HG03342 (cell line): ENCODE results near the gene SMARCAL1.

Experiments
- ATAC-seq: cut with Tn5 transposase; IDR thresholded peaks from one replicate; pipeline ENCODE4 v1.9.1; 2021; ENCODE audit warnings: mild to moderate bottlenecking, moderate library complexity; ENCODE audit not compliant: unreplicated experiment

The SMARCAL1 gene

DNA sequence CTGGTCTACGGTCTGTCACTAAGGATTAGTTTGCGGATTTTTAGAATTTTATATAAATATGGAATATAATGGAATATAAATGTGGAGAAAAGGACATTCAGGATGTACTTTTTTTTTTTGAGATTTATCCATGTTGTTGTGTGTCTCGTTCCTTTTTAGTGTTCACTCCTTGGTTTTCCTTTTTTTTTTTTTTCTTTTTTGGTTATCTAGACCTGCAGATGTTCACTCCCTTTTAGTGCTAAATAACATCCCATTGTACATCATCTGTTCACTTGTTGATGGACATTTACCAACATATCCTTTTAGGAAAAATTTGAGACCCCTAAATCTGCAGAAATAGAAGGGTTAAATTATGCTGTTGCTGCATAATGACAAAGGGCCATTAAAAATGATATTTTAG is 60.9 kb downstream of the SMARCAL1 start:
- no peak for ATAC-seq

DNA sequence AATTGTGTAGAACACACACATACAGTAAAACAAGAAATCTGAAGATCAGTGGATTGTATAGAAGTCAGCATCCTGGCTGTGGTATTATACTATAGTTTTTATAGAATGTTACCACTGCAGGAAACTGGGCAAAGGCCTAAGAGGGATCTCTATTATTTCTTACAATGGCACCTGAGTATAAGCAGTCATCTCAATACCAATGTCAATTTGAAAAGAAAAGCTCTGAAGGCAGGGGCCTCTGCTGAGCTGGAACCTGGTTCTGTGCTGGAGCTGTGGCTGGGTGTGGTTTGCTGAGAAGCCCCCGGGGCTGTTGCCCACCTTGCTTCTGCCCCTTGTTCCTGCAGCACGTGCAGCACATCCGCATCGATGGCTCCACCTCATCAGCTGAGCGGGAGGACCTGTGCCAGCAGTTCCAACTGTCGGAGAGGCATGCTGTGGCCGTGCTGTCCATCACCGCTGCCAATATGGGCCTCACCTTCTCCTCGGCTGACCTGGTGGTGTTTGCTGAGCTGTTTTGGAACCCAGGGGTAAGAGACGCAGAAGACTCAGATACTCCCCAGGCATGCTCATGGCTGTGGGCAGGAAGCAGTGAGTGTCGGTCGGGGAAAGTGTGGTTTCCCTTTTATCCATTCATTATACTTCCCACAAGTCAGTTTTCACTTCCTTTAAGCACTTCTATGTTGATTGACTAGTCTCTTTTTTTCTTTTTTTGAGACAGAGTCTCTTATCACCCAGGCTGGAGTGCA is 62.8 kb downstream of the SMARCAL1 start:
- ATAC-seq = peak; percentile 69

DNA sequence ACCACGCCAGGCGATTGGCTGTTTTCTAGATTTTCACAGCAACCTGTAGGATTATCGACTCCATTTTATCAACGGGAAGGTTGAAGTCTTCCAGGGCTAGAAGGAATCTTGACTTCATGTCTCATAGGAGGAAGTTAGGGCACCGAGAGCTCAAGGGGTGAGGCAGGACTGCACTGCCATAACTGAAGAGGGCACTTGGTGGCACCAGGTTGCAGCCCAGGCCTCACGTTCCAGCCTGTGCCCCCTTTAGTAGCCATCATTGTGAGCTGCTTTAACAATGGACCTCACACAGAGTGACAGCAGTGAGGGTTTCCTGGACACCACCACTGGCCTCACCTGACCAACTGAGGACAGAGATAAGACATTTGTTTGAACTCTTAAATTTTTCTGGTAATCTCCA is 63.5 kb downstream of the SMARCAL1 start:
- no peak for ATAC-seq

DNA sequence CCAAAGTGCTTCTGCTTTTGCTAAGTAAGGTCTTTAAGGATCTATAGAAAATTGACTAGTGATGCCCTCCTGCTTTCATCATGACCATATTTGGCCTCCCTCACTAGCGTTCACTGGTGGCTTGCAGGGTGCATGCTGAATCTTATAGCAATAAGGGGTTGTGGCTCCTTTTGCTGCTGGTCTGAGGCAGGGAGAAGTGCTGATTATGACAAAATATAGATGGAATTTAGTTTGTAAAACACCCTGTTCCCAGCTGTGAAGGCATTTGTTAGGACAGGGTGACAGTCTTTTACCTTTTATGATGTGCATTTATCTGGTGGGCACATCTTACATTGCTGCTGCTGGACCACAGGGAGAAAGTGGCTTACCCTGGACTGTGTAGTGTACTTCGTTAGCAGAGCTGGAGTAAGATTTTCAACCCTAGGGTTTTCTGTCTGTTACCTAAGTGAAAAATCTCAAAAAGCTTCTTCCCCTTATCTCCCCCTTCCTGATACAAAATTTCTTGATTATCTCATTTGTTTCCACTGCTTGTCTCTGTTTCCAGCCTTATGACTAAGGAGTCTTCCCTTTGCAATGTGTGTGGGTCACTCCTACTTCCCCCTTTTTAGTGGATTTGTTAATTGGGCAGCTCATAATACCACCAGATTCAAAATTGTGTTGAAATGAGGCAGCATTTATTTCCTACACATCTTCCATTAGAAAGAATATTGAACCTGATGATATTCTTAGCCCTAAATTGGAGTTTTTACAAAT is 65.2 kb downstream of the SMARCAL1 start:
- no peak for ATAC-seq

DNA sequence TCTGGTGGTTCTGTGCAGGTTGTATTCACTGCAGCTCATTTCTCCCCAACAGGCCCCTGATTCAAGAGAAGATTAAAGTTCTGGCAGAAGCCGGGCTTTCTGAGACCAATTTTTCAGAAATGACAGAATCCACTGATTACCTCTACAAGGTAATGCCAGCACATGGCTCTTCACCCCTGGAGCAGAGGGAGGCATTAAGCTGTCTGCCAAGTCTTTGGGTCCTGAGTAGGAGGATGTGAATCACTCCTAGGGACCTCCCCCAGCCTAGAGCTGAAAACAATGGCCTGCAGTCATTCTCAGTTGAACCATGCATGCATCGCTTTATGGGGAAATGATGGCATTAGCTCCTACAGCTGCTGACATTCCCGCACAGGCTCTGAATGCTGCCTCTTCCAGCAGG is 65.9 kb downstream of the SMARCAL1 start:
- ATAC-seq = no peak

DNA sequence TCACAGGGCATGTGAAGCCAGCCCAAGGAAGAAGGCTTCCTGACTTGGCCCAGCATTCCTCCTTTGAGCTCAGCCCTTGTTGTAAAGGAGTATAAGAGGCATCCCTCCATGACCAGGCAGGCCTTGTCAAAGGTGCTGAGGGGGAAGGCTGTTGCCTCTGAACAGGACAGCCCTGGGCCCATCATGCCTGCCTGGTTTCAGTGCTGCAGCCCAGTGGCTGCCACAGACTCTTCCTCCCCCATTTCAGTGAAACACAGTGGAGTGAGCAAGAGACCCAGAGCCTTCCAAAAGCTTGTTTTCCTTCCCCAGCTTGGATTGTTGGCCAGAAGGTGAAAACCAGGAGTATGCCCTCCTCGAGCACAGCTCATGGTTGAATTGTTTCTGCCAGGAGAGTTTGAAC is 66.5 kb downstream of the SMARCAL1 start:
- ATAC-seq = no peak

DNA sequence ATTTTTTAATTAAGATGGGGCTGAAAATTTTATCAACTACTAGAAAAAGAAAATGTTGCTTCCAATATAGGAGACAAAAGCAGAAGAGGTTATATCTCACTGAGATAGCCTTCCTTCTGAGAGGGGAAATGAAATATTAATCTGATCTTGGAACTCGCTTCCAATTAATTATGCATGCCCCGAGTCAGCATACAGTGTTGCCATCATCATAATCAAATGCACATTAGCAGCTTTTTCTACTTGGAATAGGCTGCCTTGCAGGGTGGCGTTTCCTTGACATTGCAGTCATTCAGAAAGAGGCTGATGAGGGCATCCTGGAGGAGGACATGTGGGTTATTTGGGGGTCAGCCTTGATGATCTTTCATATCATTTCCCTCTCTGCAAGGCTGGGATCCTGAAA is 67.9 kb downstream of the SMARCAL1 start:
- no peak for ATAC-seq

DNA sequence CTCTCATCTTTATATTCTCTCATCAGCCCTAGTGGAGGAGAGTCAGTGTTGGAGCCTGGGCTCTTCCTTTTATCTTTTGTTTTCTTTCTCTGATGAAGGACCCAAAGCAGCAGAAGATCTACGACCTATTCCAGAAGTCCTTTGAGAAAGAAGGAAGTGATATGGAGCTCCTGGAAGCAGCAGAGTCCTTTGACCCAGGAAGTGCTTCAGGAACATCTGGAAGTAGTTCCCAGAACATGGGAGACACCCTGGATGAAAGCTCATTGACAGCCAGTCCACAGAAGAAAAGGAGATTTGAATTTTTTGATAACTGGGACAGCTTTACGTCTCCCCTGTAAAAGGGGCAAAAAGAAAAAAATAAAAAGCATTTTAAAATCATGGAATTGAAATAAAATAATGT is 70.4 kb downstream of the SMARCAL1 start:
- ATAC-seq = no peak

DNA sequence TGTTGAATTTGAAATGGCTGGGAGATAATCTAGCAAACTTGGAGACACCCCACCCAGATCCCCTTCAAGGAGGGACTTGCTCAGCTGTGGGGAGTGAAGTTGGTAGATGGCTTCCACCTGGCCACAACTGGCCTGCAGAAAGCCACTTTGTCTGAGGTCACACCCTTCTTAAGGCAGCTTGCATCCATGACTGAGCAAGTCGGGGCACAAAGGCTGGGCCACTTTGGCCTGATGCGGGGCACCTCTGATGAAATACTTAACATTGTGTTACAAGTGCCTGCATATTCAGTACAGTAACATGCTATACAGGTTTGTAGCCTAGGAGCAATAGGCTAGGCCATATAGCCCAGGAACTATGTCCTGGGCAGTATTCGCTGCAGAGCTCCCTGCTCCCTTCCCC is 73.0 kb downstream of the SMARCAL1 start:
- ATAC-seq = no peak

DNA sequence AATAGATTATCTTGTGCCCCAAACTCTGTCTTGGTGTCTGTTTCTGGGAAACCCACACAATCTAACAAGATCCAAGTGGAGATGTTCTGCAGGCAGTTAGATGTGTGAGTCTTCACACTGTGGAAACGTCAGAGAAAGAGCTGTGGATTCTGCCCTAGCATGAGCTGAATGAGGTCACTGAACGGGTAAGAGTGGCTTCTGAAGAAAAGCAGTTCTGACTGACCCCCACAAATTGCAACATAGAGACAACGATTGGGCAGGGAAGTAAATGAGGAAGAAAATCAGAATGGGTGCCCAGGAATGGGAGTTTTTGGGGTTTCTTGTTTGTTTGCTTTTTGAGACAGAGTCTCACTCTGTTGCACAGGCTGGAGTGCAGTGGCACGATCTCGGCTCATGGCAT is 73.5 kb downstream of the SMARCAL1 start:
- no peak for ATAC-seq

DNA sequence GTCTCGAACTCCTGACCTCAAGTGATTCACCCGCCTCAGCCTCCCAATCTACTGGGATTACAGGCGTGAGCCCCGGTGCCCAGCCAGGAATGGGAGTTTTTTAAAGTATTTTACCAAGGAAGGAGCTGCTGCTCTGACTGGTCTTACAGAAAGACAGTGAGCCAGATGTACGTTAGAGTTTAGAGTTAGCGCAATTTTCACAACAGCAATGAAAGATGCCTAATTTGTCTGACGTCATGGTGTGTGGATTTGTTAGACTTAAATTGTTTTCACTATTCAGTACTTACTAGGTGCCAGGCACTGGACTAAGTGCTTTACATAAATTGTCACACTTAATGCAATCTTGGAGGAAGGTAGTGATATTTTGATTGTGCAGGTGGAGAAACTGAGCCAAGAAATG is 74.0 kb downstream of the SMARCAL1 start:
- no peak for ATAC-seq

DNA sequence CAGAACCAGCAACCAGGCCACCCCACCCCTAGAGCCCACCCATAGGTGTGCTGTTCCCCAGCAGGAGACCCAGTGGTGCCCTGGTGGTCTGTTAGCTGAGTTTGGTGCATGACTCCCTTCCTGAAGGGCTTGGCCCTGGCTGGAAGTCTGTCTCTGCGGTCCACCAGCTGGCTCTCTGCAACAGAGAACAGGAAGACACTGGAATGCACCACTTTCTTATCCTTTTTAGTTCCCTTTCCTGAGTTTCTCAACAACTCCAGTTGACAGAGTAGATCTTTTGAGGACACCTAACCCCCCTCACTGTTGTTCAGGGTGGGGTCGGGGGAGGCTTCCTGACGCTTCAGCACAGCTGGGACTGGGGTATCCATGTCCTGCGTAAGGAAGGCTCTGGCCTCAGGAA is 74.4 kb downstream of the SMARCAL1 start:
- no peak for ATAC-seq

DNA sequence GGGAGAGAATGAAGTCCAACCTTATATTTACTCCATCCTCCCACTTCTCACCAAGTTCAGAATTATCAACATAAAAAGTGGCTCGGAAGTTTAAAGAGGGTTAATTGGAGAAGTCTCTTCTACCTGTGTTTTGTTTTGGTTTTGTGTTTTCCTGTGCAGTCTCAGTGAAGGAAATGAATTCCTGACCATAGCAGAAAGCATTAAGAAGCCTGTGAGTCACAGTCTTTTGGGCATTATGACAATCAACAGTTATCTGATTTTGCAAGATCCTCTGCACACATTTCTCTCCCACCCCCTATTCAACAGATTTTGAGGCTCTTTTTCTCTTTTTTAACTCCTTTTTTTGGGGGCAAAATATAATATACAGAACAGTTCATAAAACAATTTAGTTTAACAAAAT is 77.8 kb downstream of the SMARCAL1 start:
- ATAC-seq = no peak

DNA sequence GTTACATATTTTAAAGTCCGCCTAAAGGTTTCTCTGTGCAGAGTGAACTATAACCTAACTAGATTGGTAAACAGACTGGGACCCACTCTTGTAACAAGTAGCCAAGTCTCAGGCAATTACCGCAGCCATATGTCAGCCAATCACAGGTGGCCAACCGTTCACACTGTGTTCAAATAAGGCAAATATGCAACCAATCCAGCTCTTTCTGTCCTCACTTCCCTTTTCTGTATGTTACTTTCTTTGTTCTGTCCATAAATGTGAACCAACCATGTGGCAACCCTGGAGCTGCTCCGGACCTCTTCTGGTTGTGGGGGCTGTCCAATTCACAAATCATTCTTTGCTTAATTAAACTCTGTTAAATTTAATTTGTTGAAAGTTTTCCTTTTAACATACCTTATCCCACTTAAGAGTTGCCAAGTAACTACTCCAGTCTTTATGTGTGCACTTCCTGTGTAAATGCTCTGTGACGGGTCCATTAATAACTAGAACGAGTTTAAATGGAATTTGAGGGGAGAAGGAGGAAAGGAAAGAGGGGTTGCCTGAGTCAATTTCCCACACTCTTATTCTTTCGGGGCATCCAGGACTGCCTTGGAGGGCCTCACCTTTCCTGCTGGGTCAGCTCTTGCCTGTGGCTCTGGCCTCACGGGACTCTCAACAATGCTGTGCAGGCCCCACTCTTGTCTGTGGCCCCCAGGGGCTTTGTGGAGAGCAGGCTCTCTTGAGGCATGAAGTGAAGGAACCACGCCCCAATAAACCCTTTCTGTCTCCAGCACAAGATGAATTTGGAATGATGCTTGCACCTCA is 79.7 kb downstream of the SMARCAL1 start:
- ATAC-seq = peak; percentile 79

DNA sequence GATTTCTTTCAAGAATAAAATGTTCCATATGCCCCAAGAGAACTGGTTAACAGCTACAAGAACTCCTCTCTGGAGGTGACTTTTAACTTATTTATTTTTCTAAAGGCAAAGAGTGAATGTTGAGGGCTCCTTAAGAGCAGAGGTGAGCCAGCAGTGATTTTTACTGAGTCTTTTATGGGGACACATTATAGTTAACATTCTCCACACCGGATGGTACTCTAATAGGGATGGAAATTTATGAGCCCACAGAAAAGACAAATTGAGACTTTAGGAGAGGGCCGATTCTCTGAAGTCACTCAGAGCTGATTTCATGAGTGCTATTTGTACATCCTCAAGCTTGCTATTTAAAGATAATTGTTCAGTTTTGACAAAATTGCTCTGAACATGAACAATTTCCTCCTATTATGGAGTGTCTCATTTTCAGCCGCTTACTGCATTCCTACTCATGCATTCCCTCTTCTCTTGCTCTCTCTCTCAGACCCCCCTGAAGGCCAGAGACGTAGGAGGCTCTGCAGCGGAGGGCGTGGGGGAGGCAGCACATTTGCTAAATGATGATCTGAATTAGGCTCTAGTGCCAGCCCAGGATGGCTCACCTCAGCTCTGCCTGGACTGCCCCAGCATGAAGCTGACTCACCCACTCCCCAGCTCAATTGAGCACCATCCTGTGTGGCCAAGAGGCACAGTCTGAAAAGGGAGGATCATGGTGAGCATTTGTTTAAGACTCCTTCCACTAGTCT is 80.5 kb downstream of the SMARCAL1 start:
- no peak for ATAC-seq

DNA sequence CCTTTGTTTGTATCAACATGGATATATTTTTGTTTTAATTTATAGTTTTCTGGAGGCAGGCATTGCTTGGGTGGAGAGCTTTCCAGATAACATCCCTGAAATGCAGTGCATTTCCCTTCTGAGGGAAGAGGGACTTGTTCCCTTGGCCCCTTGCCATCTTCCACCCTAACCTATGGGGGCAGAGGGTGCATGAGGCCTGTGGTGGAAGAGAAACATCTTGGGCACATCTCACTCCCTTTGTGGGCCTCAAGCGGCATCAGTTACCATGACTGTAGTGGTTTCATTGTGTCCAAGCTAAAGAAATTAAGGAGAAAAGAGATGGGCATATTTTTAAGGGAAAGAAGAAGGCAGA is 81.0 kb downstream of the SMARCAL1 start:
- no peak for ATAC-seq

DNA sequence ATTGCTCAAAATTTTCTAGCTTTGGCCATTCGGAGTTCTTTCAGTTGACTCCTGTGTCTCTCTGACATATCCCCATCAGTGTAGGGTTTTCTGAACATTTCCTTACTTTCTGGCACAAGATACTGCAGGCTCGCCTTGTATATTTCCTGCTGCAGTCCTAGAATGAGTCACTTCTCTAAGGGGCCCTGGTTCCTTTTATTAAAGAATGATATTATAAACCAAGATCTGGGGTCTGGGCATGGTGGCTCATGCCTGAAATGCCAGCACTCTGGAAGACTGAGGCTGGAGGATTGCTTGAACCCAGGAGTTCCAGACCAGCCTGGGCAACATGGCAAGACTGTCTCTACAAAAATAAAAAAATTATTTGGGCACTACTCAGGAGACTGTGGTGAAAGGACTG is 83.4 kb downstream of the SMARCAL1 start:
- no peak for ATAC-seq

DNA sequence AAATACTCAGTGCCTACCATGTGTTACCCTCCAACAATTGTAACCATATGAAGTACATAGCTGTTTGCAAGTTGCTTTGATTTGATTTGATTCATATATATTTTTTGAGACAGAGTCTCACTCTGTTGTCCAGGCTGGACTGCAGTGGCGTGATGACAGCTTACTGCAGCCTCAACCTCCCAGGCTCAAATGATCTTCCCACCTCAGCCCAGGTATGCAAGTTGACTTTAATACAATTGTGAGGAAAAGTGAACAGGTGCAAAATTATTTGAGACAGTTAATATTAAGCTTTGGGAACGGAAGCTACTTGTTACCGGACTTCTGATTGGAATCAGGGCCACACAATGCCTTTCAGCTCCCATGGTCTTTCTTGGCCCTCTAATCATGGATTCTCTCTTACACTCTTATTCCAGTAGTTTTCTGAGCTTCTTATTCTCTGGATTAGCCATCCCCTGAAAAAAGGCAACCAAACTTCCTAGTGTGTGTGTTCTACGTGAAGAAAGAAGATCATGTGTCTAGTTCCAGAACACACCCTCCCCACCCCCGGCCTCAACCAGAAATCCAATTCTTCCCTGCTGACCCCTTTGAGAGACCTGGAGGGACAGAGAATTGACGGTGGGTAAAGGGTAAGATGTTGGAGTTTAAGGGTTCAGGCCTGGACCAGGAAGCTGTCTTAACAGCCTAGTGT is 85.2 kb downstream of the SMARCAL1 start:
- ATAC-seq = no peak

DNA sequence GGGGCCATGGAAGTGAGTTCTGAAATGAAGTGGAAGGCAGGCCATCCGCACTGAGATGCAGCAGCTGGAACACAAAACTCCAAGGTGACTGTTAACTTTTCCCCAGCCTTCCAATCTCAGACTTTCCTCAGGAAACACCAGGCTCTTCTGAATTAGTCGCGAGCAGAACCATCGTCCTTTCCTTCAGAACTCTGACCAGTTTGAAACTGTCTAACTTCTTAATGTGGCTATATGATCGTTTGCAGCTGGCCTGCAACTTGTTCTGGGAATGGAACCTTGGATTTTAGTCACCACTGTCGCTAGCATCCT is 85.7 kb downstream of the SMARCAL1 start:
- ATAC-seq = no peak

DNA sequence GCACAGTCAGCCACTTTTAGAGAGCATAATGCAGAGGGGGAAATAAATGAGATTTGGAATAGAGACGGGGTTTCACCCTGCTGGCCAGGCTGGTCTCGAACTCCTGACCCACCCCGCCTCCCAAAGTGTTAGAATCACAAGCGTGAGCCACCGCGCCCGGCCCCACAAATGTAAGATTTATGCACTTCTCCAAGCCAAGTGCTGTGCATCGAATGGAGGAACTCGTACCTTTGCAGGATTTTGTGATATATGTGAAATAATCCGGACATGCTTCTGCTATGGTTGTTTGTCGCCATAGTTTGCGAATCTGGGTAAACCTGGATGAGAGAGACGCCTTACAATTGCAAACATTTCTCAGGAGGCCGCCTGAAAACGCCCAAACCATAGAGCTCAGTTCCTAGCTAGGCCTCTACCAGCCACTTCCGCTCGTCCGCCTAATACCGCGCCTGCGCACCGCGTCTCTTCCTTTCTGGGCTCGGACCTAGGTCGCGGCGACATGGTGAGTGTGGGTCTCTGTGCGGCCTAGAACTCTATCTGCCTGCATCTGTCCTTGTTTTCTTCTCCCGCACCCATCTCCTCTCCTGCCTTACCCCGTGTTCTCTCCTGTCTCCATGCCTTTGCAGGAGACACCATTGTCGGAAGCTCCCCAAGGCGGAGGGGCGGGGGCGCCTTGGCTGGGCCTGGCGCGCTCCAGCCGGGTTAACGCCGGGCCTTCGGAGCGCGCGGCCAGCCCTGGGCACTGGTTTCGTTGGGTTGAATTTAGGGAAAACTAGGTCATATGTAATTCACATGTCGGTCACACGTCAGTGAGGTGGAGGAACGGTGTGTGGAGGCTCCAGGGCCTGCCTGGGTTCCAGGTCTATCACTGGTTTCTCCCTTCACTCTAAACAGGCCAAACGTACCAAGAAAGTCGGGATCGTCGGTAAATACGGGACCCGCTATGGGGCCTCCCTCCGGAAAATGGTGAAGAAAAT is 86.4 kb downstream of the SMARCAL1 start, which contains the start of gene RPL37A:
RPL37A (plus strand) TSS at position 466 of the 974 bp plus-strand sequence; CDS start at position 497, 31 bp downstream.
- ATAC-seq = peak; percentile 87
